HG02623 (cell line): ENCODE data around the gene MORN3.
"Not testable (repeated sequence)": the region's sequence is repeated elsewhere in the genome, so short reads cannot be mapped to it uniquely, and the experiment has no call there.

Experiments used
- ATAC-seq: cut with Tn5 transposase; IDR thresholded peaks from one replicate; pipeline ENCODE4 v1.9.1; 2021; ENCODE audit warnings: moderate library complexity; ENCODE audit not compliant: unreplicated experiment

MORN3 gene

DNA sequence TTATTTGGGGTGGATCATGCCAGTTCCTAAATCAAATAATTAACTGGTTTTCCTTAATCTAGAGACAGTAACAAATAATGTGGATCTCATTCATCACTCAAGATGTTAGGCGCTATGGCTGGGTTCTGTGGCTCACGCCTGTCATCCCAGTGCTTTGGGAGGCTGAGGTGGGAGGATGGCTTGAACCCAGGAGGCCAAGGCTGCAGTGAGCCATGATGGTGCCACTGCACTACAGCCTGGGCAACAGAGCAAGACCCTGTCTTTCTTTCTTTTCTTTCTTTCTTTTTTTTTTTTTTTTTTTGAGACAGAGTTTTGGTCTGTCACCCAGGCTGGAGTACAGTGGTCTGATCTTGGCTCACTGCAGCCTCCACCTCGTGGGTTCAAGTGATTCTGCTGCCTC lies 23.3 kb upstream of the MORN3 start:
- ATAC-seq: not testable (repeated sequence)

DNA sequence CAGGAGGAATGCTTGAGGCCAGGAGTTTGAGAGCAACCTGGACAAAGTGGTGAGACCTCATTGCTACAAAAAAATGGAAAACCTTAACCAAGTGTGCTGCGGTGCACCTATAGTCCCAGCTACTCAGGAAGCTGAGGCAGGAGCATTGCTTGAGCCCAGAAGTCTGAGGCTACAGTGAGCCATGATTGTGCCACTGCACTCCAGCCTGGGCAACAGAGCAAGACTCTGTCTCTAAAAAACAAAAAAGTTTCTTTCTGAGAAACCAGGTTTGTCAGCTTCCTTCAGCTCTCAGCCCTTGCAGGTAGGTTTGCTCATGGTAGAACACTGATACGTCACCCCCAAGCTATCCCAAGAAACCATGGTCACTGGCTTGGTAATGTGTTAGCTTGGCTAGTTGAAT lies 20.0 kb upstream of the MORN3 start:
- no peak for ATAC-seq

DNA sequence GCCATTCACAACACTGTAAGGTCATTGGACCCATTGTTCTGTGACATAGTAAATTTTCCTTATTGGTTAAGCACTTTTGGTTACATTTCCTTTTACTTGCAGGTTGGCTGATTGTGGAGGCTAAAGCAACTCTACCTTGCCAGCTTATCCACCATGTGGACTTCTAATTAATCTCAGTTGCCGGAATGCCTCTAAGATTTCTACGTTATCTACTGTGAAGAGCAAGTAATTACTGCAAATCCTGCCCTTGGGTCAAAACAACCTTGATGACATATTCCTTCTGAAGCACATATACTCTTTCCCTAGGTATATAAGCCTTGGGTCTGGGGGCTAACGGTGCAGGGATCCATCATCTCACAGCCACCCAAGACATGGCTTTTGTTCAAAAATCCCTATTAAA lies 19.5 kb upstream of the MORN3 start:
- ATAC-seq: no peak

DNA sequence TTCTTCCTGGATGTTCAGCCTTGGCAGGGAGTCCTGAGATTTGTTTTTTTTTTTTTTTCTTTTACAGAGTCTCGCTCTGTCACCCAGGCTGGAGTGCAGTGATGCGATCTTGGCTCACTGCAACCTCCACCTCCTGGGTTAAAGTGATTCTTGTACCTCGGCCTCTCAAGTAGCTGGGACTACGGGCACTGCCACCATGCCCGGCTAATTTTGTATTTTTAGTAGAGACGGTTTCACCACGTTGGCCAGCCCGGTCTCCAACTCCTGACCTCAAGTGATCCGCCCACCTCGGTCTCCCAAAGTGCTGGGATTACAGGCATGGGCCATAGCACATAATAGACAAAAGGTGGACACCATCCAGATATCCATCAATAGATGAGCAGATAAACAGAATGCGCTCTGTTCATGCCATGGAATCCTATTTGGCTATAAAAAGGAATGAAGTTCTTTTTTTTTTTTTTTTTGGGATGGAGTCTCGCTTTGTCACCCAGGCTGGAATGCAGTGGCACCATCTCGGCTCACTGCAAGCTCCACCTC lies 10.3 kb upstream of the MORN3 start:
- ATAC-seq: not testable (repeated sequence)

DNA sequence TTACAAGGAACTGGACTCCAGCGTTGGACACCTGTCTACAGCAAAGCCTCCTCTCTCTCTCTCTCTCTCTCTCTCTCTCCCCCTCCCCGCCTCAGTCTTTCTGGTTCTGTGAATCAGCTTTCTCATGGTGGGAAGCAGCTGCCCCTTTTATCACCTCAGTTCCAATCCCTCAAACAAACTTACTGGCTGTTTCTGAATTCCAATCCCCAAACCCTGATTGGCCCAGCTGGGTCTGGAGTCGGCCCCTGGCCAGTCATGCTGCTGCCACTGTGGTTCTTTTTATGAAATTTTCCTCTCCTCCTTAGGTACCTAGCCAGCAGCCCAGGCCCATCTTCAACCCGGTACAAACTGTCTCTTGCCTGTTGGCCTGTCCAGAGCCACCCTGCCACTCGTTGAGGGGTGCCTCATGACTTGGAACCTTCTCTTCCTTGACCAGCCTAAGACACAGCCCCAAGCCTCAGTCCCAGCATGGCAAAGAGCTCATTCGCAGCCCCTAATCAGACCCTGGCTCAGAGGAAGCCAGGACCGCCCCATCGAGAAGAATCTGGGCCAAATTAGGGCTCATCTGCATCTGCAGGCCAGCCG lies 9.4 kb upstream of the MORN3 start:
- ATAC-seq: no peak

DNA sequence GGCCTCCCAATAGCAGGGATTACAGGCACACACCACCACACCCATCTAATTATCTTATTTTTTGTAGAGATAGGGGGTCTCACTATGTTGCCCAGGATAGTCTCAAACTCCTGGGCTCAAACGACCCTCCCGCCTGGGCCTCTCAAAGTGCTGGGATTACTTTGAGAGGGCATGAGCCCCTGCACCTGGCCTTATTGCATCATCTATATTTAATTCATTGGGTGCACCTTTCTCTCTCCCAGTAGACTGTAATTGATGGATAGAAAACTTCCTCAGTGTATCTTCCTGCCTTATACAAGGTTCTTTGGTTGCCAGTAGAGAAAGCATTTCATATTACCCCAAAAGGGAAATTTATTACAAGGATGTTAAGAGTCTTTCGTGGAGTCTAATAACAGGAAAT lies 8.9 kb upstream of the MORN3 start:
- no peak for ATAC-seq

DNA sequence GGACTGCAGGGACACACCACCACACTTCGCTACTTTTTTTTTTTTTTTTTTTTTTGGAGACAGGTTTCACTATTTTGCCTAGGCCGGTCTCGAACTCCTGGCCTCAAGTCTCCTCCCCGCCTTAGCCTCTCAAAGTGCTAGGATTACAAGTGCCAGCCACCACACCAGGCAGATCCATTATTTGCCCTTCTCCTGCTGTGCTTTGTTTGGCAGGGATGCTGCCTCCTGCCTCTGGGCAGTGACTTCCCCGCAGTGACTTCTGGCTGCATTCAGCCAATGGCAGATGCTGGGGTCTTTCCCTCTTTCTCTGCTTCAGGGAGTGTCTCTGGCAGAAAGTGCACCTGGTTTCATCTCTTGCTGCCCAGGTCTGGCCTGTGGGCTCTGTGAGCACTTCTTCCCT lies 6.7 kb upstream of the MORN3 start:
- no peak for ATAC-seq

DNA sequence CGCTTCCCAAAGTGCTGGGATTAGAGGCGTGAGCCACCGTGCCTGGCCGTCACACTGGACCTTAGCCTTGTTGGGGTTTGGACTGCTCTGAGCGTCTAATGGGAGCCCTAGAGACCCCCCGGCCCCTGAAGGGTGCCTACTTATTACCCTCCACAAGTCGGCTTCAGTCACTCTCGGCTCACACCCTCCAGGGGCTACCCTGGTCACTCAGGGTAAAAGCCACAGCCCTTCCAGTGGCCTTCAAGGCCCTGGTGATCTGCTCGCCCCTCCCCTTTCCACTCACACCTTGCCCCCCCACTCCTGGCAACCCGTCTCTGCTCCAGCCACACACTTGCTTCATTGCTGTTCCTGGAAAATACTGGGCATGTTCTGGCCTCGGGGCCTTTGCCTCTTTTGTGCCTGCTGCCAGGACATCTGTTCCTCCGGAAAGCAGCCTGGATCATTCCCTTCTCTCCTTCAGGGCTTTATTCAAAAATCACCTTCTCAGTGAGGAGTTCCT lies 3.6 kb upstream of the MORN3 start:
- ATAC-seq: no peak

DNA sequence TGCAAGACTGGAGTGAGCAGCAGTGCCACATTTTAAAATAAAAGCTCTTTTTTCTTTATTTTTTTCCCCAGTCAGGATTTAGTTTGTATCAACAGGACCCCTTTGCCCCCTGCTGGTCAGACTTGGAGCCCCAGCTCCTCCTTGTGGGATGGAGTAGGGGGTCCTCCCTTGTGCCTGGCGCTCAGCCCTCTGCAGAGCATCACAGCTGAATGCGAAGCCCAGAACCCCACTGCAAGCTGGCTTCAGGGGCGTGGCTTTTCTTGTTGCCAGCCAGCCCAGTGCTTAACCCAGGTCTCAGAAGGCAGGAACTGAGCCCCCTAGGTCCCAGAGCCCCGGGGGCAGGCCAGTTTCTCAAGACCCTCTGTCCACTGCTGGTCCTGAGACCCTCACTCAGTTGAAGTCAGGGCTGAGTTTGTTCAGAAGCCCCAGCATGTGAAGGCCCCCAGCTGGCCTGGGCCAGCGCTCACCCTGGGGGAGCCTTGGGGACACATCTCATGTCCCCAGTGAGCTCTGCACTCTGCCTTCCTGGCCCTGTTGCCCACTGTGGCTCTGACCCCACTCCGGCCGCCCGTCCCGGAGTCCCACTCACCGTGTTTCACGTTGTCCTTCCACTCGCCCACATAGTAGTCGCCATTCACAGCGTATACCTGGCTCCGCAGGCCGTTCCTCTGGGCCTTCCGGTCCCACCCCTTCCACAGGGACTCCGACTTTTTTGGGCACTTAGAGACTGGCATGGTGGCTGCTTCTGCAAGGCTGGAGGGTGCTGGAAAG lies 519 bp downstream of the MORN3 start:
- ATAC-seq: no peak

DNA sequence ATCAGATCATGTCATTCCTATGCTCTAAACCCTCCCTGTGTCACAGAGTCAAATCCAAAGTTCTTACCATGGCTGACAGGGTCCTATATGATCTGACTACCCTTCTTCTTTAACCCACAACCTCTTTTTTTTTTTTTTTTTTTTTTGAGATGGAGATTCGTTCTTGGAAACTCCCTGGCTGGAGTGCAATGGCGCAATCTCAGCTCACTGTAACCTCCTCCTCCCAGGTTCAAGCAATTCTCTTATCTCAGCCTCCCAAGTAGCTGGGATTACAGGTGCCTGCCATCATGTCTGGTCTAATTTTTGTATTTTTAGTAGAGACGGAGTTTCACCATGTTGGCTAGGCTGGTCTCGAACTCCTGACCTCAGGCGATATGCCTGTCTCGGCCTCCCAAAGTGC lies 2.6 kb downstream of the MORN3 start:
- ATAC-seq: not testable (repeated sequence)

DNA sequence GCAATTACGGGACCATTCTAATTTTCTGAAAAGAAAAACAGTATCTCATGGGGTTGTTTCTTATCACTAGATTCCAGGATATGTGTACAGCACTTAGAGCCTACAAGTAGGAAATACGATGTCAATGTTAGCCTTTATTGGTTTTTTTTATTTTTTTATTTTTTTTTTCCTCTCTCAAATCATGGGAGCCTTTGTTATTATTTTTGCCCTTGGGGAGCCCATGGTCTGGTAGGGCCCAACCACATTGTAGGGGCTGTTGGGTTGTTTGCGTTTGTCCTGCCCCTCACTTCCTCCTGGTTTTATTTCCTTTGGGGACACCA lies 5.9 kb downstream of the MORN3 start:
- ATAC-seq: no peak

DNA sequence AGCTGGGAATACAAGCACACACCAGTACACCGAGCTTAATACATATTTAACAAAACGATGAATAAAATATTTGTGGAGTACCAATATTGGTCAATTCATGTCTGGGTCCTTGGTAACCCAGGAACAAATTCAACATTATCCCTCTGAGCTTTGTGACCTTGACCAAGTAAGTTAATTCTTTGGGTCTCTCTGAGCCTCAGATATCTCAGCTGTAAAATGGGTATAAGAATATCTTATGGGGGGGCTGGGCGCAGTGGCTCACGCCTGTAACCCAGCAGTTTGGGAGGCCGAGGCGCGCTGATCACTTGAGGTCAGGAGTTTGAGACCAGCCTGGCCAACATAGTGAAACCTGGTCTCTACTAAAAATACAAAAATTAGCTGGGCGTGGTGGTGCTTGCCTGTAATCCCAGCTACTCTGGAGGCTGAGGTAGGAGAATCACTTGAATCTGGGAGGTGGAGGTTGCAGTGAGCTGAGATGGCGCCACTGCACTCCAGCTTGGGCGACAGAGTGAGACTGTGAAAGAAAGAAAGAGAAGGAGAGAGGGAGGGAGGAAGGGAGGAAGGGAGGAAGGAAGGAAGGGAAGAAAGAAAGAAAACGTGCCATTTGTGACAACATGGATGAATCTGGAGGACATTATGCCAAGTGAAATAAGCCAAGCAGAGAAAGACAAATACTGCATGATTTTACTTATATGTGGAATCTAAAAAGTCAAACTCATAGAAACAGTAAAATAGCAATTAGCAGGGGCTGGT lies 7.9 kb downstream of the MORN3 start:
- not testable (repeated sequence) for ATAC-seq

DNA sequence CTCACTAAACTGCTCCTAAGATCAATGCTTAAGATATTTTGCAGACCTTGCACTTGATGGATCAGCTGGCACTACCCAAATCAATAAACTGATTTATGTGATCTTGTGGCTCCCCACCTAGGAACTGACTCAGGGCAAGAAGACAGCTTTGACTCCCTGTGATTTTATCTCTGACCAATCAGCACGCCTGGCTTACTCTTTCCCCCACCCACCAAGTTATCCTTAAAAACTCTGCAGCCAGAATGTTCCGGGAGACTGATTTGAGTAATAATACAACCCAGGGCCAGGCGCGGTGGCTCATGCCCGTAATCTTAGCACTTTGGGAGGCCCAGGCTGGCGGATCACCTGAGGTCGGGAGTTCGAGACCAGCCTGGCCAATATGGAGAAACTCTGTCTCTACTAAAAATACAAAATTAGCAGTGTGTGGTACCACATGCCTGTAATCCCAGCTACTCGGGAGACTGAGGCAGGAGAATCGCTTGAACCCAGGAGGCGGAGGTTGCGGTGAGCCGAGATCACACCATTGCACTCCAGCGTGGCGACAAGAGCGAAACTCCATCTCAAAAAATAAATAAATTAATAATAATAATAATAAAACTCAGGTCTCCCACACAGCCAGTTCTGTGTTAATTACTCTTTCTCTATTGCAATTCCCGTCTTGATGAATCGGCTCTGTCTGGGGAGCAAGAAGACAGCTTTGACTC lies 12.0 kb downstream of the MORN3 start:
- no peak for ATAC-seq

DNA sequence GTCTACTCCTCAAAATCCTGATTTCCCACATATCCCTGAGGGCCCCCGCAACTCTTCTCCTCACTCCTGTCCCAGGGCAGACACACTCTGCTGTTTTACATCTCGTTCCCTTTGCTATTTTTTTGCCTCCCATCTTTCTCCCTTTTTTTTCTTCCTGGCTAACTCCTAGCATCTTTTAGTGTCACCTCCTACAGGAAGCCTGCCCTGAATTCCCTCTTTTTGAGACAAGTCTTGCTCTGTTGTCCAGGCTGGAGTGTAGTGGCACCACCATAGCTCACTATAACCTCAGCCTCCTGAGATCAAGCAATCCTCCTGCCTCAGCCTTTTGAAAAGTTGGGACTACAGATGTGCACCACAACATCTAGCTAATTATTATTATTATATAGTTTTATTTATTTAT lies 13.3 kb downstream of the MORN3 start:
- no peak for ATAC-seq

DNA sequence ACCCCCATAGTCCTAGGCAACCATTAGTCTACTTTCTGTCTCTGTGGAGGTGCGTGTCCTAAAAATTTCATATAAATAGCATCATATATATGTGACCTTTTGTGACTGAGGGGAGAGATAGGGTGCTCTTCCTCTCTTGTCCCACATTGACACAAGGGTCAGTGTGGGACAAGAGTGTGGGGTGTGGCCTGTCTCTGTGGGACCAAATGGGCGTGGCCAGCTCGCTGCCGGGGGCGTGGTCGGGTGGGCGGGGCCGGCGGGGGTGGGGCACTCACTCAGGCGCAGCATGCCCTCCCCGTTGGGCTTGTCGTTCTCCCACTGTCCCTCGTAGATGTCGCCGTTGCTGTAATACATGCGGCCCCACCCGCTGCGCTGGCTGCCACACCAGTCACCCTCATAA lies 15.5 kb downstream of the MORN3 start:
- ATAC-seq: no peak

DNA sequence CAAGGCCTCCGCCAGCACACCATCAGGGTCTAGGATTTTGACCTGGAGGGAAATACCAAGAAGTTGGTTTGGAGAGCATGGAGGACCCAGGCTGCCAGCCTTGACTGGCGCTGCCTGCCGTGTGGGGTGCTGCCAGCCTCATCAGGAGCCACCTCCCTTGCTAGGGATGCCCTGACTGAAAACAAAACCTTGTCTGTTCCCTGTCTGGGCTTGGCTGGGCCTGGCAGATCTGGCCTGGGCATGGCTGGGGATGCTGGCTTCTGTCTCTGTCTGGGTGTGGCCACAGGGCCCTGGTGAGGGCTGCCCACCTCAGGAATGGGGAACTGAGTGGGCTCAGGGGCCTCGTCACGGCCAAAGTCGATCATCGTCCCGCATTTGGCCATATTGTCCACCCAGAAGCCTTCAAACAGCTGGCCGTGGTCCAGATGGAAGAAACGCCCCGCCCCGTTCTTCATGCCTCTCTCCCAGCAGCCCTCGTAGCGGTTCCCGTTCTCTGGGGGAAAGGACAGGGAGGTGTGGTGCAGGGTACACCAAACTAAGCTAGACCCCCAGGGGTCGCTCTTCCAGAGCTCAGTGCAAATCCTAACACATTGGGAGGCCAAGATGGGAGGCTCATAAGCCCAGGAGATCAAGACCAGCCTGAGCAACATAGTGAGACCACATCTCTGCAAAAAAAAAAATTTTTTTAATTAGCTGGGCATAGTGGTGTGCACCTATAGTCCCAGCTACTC lies 16.5 kb downstream of the MORN3 start:
- ATAC-seq: no peak

DNA sequence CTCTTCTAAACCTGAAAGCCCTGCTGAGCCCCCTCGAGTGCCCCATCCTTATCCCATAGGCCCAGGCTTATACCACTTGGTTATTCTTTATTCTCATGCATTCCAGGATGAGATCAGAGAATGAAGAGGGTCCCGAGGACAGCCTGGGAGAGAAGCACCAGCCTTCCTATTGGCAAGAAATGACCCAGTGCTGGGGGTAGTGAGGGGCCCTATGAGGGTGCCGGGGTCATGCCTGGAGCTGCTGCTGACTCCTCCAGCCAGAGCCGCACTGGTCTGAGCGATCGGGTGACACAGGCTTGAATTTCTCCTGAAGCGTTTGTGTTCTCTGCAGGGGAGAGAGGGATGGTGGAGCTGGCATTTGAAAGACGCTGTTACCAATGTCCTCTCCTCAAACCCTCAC lies 18.1 kb downstream of the MORN3 start:
- ATAC-seq: no peak

DNA sequence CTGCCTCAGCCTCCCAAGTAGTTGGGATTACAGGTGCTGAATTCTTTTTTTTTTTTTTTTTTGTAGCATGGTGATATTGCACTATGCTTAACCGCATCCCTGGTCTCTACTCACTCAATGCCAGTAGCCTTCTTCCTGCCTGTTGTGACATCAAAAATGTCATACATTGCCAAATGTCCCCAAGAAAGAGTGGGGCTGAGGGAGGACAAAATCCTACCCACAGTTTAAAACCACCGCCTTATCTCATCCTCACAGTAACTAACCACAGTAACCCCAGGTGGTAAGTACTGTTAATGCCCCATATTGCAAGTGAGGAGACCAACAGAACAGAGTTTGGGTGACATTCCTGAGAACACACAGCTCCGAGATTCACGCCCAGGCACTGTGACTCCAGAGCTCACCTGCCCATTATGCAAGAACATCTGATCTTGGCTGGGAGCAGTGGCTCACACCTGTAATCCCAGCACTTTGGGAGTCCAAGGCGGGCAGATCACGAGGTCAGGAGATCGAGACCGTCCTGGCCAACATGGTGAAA lies 19.6 kb downstream of the MORN3 start:
- ATAC-seq: no peak

DNA sequence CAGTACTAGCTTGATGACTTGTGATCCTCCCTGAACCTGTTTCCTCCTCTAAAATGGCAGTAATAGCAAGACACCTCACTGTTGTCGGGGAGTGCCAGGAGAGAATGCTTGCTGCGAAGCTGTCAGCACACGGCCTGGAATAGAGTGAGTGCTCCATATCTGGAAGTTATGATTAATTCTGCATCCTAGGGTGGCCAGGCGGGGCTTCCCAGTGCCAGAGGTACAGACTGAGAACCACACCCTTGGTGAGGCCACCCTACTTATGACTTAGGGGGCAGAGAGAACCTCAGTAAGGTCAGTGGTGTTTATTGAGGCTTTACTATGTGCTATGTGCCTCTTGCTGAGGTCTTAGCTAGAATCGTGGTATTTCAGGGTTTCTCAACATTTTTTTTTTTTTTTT lies 20.1 kb downstream of the MORN3 start:
- ATAC-seq: no peak

DNA sequence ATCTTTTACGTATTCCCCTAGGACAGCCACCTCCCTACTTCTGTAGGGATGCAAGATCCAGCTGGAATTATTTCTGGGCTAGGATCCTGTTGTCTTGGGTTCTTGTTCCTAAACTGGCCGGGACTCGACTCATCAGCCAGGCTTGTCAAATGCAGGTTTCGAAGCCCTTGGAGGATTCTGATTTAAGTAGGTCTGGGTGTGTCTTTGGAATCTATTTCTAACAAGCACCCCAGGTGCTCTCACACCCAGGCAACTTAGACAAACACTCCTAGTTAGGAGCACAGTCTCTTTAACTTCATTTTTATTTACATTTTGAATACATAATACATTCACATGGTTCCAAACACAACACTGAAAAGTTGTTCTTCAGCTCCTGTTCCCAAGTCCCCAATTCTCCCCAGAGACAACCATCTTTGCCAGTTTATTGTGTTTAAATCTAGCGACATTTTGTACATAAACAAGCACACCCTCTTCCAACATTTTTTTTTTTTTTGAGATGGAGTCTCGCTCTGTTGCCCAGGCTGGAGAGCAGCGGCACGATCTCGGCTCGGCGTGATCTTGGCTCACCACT lies 20.9 kb downstream of the MORN3 start:
- no peak for ATAC-seq
